Measurements from ENCODE around the gene OR52B4.
"Not testable (repeated sequence)": the region's sequence is repeated elsewhere in the genome, so short reads cannot be mapped to it uniquely, and the experiment has no call there.

OR52B4 gene

GRCh38 chr11:4368286-4368685, at the start of gene OR52B4:
OR52B4 (minus strand) TSS chr11:4368386; CDS start chr11:4368295, 91 bp downstream.
- DNase-seq (ENCODE audit: extremely low read depth in 1 of 2, low read depth in 1 of 2) = no peak

GRCh38 chr11:4416816-4417215, 48.6 kb upstream of the OR52B4 start:
- no peak for DNase-seq (ENCODE audit: extremely low read depth in 1 of 2, low read depth in 1 of 2)

- no peak for DNase-seq (ENCODE audit: extremely low read depth in 1 of 2, low read depth in 1 of 2)
Measured at GRCh38 chr11:4416306-4416705, 48.1 kb upstream of the OR52B4 start.

- DNase-seq (ENCODE audit: extremely low read depth in 1 of 2, low read depth in 1 of 2) = not testable (repeated sequence)
Measured at GRCh38 chr11:4406206-4406605, 38.0 kb upstream of the OR52B4 start.

GRCh38 chr11:4393858-4394223, 25.7 kb upstream of the OR52B4 start:
- DNase-seq (ENCODE audit: extremely low read depth in 1 of 2, low read depth in 1 of 2) = no peak

- DNase-seq (ENCODE audit: extremely low read depth in 1 of 2, low read depth in 1 of 2) = peak; percentile 68 to 70
Measured at GRCh38 chr11:4393209-4393857, 25.1 kb upstream of the OR52B4 start, which contains the start of gene TRIM21. TRIM21 (minus strand) TSS chr11:4393702; CDS start chr11:4390409, 3,293 bp downstream.

GRCh38 chr11:4388221-4388620, 20.0 kb upstream of the OR52B4 start:
- no peak for DNase-seq (ENCODE audit: extremely low read depth in 1 of 2, low read depth in 1 of 2)

GRCh38 chr11:4385978-4386740, 18.0 kb upstream of the OR52B4 start:
- no peak for DNase-seq (ENCODE audit: extremely low read depth in 1 of 2, low read depth in 1 of 2)

- no peak for DNase-seq (ENCODE audit: extremely low read depth in 1 of 2, low read depth in 1 of 2)
Measured at GRCh38 chr11:4381901-4382300, 13.7 kb upstream of the OR52B4 start.

- DNase-seq (ENCODE audit: extremely low read depth in 1 of 2, low read depth in 1 of 2) = no peak
Measured at GRCh38 chr11:4375431-4376140, 7.4 kb upstream of the OR52B4 start.

- no peak for DNase-seq (ENCODE audit: extremely low read depth in 1 of 2, low read depth in 1 of 2)
Measured at GRCh38 chr11:4370166-4370565, 2.0 kb upstream of the OR52B4 start.

- DNase-seq (ENCODE audit: extremely low read depth in 1 of 2, low read depth in 1 of 2) = not testable (repeated sequence)
Measured at GRCh38 chr11:4348142-4348541, 20.0 kb downstream of the OR52B4 start.

GRCh38 chr11:4345366-4345765, 22.8 kb downstream of the OR52B4 start:
- DNase-seq (ENCODE audit: extremely low read depth in 1 of 2, low read depth in 1 of 2) = not testable (repeated sequence)

- not testable (repeated sequence) for DNase-seq (ENCODE audit: extremely low read depth in 1 of 2, low read depth in 1 of 2)
Measured at GRCh38 chr11:4334356-4334755, 33.8 kb downstream of the OR52B4 start.

Measured in activated CD8-positive, alpha-beta memory T cell treated with anti-CD3 and anti-CD28 coated beads for 1 hour (primary cell).